Uterus (tissue), 2 donors: ENCODE data around the gene PNMA8C.

Source experiments
- POLR2A ChIP-seq, 2 donors: fragments of 450-650 bp; IDR thresholded peaks; one replicate each; pipeline ENCODE4 v1.6.1; 2016; ENCODE audit warnings: antibody characterized with exemption in 2 of 2, mild to moderate bottlenecking in 1 of 2, moderate library complexity in 1 of 2
- TF ChIP-seq, protein P1 (sequence below), 4 experiments: fragments of 200-600 bp in 2 of 4; fragments of 450-650 bp in 2 of 4; sonication (generic) in 2 of 4; IDR thresholded peaks; one replicate each; pipeline ENCODE4 v1.5.1; 2016 to 2019; ENCODE audit warnings: antibody characterized with exemption in 4 of 4, mild to moderate bottlenecking in 2 of 4, moderate library complexity in 1 of 4

DNA sequence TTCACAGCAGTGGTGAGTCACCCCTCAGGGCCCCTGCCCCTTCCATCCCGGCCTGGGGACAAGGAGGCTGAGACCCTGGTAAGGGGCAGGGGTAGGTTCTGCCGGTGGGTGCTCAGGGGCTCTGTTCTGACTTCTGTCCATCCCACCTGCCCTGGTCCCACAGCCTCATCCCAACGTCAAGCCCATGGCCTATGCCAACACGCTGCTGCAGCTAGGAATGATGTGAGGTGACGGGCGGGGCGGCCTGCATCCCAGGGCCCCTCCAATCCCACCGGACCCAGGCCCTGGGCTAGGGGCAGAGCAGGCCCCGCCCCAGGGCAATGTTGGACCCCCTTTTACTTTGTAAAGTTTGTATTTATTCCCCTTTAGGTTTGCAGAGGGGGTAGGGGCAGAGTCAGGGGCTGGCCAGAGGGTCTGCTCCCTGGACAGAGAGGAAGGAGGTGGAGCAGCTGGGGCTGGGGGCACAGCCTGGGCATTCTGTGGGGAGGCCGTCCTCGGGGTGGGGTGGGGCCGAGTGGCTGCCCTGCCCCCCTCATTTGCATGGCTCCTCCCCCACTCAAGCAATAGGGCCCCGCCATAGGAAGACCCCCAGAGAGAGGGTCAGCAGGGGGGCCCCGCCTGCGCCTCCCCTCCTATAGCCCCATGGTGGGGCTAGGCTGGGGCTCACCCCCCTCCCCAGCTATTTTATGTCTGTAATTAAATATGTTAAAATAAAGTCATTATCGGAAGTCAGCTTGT lies 38.4 kb downstream of the PNMA8C start:
- TF ChIP-seq, protein P1, sequence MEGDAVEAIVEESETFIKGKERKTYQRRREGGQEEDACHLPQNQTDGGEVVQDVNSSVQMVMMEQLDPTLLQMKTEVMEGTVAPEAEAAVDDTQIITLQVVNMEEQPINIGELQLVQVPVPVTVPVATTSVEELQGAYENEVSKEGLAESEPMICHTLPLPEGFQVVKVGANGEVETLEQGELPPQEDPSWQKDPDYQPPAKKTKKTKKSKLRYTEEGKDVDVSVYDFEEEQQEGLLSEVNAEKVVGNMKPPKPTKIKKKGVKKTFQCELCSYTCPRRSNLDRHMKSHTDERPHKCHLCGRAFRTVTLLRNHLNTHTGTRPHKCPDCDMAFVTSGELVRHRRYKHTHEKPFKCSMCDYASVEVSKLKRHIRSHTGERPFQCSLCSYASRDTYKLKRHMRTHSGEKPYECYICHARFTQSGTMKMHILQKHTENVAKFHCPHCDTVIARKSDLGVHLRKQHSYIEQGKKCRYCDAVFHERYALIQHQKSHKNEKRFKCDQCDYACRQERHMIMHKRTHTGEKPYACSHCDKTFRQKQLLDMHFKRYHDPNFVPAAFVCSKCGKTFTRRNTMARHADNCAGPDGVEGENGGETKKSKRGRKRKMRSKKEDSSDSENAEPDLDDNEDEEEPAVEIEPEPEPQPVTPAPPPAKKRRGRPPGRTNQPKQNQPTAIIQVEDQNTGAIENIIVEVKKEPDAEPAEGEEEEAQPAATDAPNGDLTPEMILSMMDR (IDR thresholded peaks at IDR 0.05) = no peak
- no peak for TF ChIP-seq POLR2A (IDR thresholded peaks at IDR 0.05)
